Measurements from ENCODE around the gene NFATC2.
"Not testable (repeated sequence)": the region's sequence is repeated elsewhere in the genome, so short reads cannot be mapped to it uniquely, and the experiment has no call there.

The NFATC2 gene

GRCh38 chr20:51569815-51570738 lies 27.6 kb upstream of the NFATC2 start:
- in situ Hi-C loops (cut with HindIII; ENCODE audit: low sequenced_read_pairs), result no loop called here

- in situ Hi-C loops (cut with HindIII; ENCODE audit: low sequenced_read_pairs), result not testable (repeated sequence)
These were observed 26.0 kb upstream of the NFATC2 start for GRCh38 chr20:51568533-51568932.

- in situ Hi-C loops (cut with HindIII; ENCODE audit: low sequenced_read_pairs), result no loop called here
These were observed 25.1 kb upstream of the NFATC2 start for GRCh38 chr20:51567622-51568021.

- in situ Hi-C loops (cut with HindIII; ENCODE audit: low sequenced_read_pairs), result no loop called here
These were observed 24.1 kb upstream of the NFATC2 start for GRCh38 chr20:51566594-51566993.

GRCh38 chr20:51565298-51566144 lies 23.0 kb upstream of the NFATC2 start:
- in situ Hi-C loops (cut with HindIII; ENCODE audit: low sequenced_read_pairs), result no loop called here

GRCh38 chr20:51563486-51564332 lies 21.2 kb upstream of the NFATC2 start:
- in situ Hi-C loops (cut with HindIII; ENCODE audit: low sequenced_read_pairs), result no loop called here

- in situ Hi-C loops (cut with HindIII; ENCODE audit: low sequenced_read_pairs), result no loop called here
These were observed 20.6 kb upstream of the NFATC2 start for GRCh38 chr20:51563174-51563485.

GRCh38 chr20:51562332-51563173 lies 20.0 kb upstream of the NFATC2 start:
- in situ Hi-C loops (cut with HindIII; ENCODE audit: low sequenced_read_pairs), result no loop called here

GRCh38 chr20:51562027-51562331 lies 19.5 kb upstream of the NFATC2 start:
- in situ Hi-C loops (cut with HindIII; ENCODE audit: low sequenced_read_pairs), result no loop called here

GRCh38 chr20:51560550-51561307 lies 18.2 kb upstream of the NFATC2 start:
- in situ Hi-C loops (cut with HindIII; ENCODE audit: low sequenced_read_pairs), result no loop called here

- in situ Hi-C loops (cut with HindIII; ENCODE audit: low sequenced_read_pairs), result no loop called here
These were observed 17.5 kb upstream of the NFATC2 start for GRCh38 chr20:51560042-51560441.

GRCh38 chr20:51554538-51555165 lies 12.1 kb upstream of the NFATC2 start:
- in situ Hi-C loops (cut with HindIII; ENCODE audit: low sequenced_read_pairs), result no loop called here

- in situ Hi-C loops (cut with HindIII; ENCODE audit: low sequenced_read_pairs), result no loop called here
These were observed 11.5 kb upstream of the NFATC2 start for GRCh38 chr20:51553897-51554486.

- in situ Hi-C loops (cut with HindIII; ENCODE audit: low sequenced_read_pairs), result no loop called here
These were observed 8.7 kb upstream of the NFATC2 start for GRCh38 chr20:51551186-51551585.

GRCh38 chr20:51549474-51549873 lies 7.0 kb upstream of the NFATC2 start:
- in situ Hi-C loops (cut with HindIII; ENCODE audit: low sequenced_read_pairs), result no loop called here

- in situ Hi-C loops (cut with HindIII; ENCODE audit: low sequenced_read_pairs), result no loop called here
These were observed 5.4 kb upstream of the NFATC2 start for GRCh38 chr20:51547951-51548350.

- in situ Hi-C loops (cut with HindIII; ENCODE audit: low sequenced_read_pairs), result no loop called here
These were observed 3.0 kb upstream of the NFATC2 start for GRCh38 chr20:51545515-51545914.

- in situ Hi-C loops (cut with HindIII; ENCODE audit: low sequenced_read_pairs), result no loop called here
These were observed 886 bp upstream of the NFATC2 start for GRCh38 chr20:51543422-51543788.

- in situ Hi-C loops (cut with HindIII; ENCODE audit: low sequenced_read_pairs), result no loop called here
These were observed 417 bp downstream of the NFATC2 start for GRCh38 chr20:51542033-51542570.
